Lower leg skin (tissue), 3 donors: Measurements from ENCODE around the gene BRMS1.

Source experiments
- CTCF ChIP-seq, 3 donors: fragments of 450-650 bp; IDR thresholded peaks; one replicate each; pipeline ENCODE4 v1.5.1; 2016; ENCODE audit warnings: antibody characterized with exemption in 3 of 3, mild to moderate bottlenecking in 3 of 3, moderate library complexity in 2 of 3
- POLR2A ChIP-seq, 2 donors: fragments of 450-650 bp; IDR thresholded peaks; one replicate each; pipeline ENCODE4 v1.6.1; 2016 to 2017; ENCODE audit warnings: antibody characterized with exemption in 2 of 2, mild to moderate bottlenecking in 1 of 2, moderate library complexity in 1 of 2

DNA sequence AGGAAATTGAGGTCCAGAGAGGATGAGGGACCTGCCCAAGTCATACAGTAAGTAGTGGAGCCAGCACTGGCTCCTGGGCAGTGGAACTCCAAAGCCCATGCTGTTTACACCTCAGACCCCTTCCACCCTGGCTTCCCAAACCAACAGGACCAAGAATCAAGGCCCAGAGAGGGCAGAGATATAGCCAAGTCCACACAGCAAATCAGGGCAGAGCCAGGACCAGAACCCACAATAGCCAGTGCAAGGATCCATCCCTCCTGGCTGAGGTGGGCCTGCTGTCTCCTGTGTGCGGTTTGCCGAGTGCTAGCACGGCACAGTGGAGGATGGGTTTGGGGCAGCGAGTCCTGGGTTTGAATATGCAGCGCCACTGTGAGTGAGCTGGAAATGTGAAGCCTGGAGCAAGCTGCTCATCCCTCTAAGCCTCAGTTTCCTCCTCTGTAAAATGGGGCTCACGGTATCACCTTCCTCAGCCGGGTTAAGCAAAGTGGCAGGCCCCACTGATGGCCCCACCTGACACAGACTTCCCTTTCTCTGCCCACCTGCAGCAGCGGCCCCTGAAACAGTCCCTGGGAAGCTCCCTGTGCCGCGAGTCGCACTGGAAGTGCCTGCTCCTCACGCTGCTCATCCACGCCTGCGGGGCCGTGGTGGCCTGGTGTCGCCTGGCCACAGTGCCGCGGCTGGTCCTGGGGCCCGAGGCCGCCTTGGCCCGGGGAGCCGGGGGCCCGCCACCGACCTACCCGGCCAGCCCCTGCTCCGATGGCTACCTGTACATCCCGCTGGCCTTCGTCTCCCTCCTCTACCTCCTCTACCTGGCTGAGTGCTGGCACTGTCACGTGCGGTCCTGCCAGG is 50.9 kb downstream of the BRMS1 start:
- no peak for TF ChIP-seq POLR2A (IDR thresholded peaks at IDR 0.05)
- no peak for TF ChIP-seq CTCF (IDR thresholded peaks at IDR 0.05)
